ENCODE measurements around the gene CPA4.

The CPA4 gene

GRCh38 chr7:130364451-130364850 lies 71.5 kb downstream of the CPA4 start:
- no peak for DNase-seq (ENCODE audit: low read depth)

- DNase-seq (ENCODE audit: low read depth): no peak
These were observed 72.1 kb downstream of the CPA4 start for GRCh38 chr7:130365088-130365487.

- peak; percentile 70 for DNase-seq (ENCODE audit: low read depth)
These were observed 72.8 kb downstream of the CPA4 start for GRCh38 chr7:130365511-130366441.

GRCh38 chr7:130366564-130366963 lies 73.6 kb downstream of the CPA4 start:
- DNase-seq (ENCODE audit: low read depth): no peak

GRCh38 chr7:130367088-130367755 lies 74.3 kb downstream of the CPA4 start:
- DNase-seq (ENCODE audit: low read depth): no peak

GRCh38 chr7:130367836-130368746 lies 75.1 kb downstream of the CPA4 start:
- DNase-seq (ENCODE audit: low read depth): no peak

GRCh38 chr7:130369110-130369711 lies 76.2 kb downstream of the CPA4 start:
- DNase-seq (ENCODE audit: low read depth): peak; percentile 95

- DNase-seq (ENCODE audit: low read depth): peak; percentile 75
These were observed 77.0 kb downstream of the CPA4 start for GRCh38 chr7:130369831-130370550.

GRCh38 chr7:130371046-130371445 lies 78.1 kb downstream of the CPA4 start:
- peak; percentile 57 for DNase-seq (ENCODE audit: low read depth)

GRCh38 chr7:130372402-130373165 lies 79.6 kb downstream of the CPA4 start:
- DNase-seq (ENCODE audit: low read depth): no peak
